Stimulated activated CD4-positive, alpha-beta T cell treated with anti-CD3 and anti-CD28 coated beads, Interleukin-4, amount 100 ng/mL, for 24 hours (primary cell): ENCODE results near the gene PHOX2B.

Source experiments
- DNase-seq: peaks from one replicate; pipeline ENCODE4 v3.0.0-alpha.2; 2020

Gene PHOX2B

GRCh38 chr4:41748571-41749475, at the start of gene PHOX2B:
Gene PHOX2B, minus strand, starts transcription at chr4:41748725. Its CDS starts 115 bp downstream, at chr4:41748610.
- no peak for DNase-seq

DNA sequence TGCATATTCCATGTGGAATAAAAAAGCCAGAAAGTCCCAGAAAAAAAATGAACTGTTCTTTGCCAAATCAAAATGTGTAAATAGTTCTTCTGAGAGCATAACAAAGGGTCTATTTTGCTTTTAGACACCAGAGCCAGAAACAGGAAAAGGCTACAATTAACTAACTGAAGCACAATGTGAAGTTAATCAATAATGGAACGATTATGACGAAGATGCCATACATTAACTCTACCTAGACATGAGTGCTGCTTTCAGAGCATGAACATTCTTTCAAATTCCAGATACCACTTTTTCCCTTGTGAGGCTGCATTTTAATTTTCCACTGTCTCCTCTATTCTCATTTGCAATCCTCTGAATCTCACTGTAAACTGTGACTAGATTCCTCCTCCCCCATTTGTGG, 48.7 kb upstream of the PHOX2B start:
- no peak for DNase-seq

GRCh38 chr4:41796545-41797210, 48.2 kb upstream of the PHOX2B start:
- DNase-seq: no peak

DNA sequence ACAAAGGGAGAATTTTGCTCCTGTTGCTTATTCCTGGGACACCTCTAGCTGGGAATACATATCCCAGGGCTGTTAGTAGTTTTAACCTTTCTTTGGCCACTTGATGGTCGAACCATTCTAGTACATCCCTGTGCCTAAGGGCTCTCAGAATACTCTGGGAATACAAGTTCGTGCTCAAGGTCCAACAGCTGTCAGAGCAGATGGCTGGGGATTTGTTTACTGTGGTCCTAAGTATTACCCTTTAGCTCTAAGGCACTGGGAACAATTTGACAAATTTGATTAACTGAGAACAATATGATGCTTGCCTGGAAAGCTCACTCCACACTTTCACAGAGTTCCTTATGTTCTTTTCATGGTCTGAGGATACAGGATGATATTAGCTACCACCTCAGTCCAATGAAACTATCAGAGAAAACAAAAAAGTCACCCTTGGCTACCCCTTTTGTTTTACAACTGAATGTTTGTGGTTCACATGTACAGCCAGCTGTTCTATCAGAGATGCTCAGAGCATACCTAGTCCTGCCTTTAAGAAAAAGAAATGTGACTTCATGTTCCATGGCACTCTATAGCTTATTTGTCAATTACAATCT, 47.4 kb upstream of the PHOX2B start:
- DNase-seq: no peak

DNA sequence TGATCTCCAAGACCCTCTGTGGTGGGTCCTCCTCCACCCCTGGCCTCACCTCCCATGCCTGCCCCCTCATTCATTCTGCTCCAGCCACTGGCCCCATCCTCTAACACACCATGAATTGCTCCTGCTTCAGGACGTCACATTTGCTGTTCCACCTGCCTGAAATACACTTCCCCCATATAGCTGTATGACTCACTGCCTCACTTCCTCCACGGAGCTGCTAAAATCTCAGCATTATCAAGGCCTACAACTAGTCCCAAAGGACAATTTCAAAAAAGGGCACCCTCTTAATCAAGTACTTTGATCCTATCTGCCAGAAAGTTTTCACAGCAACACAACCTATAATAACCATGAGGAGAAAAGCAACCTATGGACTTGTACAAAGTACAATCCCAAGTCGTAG, 43.6 kb upstream of the PHOX2B start:
- DNase-seq: no peak

GRCh38 chr4:41791557-41791956, 43.0 kb upstream of the PHOX2B start:
- DNase-seq: no peak

DNA sequence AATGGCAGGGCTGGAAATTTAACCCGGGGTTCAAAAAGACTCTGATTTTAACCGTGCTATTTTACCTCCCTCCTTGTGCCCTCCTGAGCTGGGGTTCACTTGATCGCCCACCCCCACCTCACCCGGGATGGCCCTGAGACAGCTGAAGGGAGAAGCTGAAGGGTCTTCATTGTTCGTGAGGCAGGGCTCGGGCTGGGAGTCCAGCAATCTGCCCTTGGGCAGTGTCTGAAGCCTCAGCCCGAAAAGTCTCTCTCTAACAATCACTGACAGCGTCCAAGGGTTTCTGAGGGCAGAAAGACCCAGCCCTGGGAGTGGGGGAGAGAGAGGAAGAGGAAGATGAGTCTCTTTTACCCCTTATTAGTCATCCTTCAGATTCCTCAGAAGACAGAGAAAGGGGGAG, 39.4 kb upstream of the PHOX2B start:
- no peak for DNase-seq

DNA sequence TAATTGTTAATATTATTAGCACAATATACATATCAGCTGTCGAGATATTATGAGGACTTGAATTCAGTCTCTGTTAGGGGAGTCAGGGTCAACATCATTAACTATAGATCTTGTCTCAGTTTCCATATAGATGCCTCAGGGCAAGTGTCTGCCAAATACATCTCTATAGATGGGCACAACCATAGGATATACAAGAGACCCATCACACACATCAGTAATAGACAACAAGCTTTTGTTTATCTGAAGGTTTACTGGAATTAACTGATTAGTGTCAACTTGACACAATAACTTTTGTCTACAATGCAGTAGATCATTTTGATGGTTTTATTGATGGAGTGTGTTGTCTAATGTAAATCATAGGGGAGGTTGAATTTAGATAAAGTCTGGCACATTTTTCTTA, 37.1 kb upstream of the PHOX2B start:
- DNase-seq: no peak

- no peak for DNase-seq
Observed at GRCh38 chr4:41784191-41784979, 35.9 kb upstream of the PHOX2B start.

DNA sequence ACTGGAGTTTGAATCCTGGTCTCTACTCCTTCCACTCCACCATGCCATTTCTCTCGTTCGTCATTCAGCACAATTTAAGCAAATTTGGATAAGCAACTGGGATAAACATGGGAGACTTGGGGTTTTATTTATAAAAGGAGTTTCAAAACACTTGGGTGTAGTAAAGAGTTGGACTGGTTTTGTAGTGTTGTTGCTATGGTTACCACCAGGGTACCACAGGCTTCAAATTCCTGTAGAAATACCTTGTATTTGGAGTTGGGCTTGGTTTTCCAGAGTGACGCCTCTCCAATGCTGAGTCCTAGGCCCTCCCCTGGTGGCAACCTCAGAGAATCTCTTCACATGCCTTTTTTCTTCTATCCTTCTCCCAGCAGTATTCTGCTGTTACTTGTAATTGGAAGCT, 27.9 kb upstream of the PHOX2B start:
- DNase-seq: no peak

- no peak for DNase-seq
Observed at GRCh38 chr4:41763729-41764128, 15.2 kb upstream of the PHOX2B start.

DNA sequence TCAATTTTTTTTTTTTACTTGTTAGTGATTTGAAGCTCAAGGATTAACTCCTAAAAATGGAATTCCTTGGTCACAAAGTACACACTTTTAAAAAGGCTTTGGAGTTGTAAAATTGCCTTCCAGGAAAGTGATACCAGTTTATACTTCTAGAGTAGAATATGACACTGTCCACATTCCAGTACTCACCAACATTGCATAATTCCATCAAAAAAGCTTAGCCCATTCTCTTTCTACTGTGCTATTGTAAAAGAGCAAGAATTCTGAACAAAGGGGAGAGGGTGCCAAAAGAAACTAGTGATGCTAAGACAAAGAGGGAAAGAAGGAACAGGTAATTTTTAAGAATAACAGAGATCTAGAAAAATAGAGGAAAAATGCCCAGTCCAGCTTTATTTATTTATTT, 10.4 kb upstream of the PHOX2B start:
- DNase-seq: no peak

DNA sequence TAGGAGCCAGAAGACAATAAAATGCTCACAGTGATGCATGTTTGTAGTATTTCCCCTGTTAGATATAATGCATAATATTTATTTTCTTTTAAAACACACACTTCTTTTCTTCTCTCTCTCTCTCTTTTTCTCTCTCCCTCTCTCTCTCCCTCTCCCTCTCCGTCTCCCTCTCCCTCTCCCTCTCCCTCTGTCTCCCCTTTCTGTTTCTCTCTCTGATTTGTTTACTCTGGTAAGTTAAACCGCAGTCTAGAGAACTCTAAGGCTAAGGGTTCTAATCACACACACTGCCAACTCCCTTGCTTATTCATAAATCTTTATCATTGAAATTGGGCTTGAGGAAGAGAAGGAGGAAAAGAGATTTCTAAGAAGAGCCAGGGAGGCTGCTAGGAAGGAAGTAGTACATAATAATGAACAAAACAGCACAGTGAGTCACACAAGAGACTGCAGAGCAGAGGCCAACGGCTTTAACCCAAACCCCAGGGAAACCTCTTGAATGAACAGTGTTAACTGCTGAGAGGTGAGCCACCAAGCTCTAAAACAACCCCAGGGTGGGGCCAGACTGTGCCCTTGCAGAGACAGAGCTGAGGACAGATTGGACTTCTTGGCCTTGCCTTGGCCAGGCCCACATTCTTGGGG, 9.1 kb upstream of the PHOX2B start:
- no peak for DNase-seq

- no peak for DNase-seq
Observed at GRCh38 chr4:41753942-41754341, 5.4 kb upstream of the PHOX2B start.

DNA sequence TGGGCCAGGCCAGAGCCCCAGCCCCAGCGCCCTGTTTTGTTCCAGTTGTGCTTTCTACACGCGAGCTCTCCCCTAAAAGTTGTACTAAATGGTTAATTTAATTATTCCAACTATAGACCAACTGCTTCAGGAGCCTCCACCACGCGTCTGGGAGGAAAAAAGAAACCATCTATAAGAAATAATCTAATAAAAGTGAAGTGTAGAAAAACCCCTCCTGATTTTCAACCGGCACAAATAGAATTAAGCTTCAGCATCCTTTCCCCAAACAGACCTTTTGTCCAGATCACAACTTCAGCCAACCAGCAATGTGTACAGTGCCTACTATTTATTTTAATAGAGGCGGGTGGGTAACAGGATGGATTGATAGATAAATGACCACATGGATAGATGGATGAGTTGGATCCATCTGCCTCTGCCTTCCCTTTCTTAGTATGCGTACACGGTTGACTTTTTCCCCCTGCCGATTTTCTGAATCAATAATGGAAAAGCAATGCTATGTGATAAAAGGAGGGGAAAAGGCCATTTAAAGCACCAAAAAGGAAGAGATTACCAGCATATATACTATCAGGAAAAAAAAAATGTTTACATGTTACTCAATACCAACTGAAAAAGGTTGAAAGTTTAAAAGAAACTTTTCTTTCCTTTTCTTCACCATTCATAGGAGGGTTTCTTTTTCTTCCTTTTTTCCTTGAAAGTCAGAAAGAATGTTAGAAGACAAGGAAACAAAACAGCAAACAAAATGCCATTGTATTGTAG, 3.7 kb upstream of the PHOX2B start:
- DNase-seq: no peak

DNA sequence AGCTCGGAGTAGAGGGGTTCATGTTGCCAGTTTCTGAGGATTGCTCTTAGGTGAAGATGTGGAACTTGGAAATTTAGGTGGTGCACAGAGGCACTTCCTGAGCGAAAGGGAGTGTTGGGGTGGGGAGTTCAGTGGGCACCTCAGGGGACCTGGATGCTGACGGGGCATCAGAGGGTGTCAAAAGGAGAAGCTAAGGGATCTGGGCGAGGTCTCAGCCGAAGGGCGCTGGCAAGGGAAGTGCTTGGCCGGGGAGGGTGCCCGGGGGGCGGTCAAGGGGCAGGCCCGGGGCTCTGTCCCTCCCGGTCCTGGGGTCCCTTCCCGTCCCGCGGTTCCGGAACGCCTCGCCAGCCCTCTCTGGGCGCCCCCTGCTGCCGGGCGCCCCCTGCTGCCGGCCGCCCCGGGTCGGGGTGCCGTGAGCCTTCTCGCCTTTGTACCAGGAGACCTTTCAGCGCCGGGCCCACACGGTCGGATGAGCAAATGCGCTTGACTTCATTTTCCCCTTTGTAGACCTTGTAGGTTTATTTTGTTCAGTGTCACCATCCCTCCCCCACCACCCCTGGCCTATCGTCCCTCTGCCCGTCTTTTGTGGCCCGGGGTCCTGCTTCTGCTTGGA, 3.0 kb upstream of the PHOX2B start:
- no peak for DNase-seq

DNA sequence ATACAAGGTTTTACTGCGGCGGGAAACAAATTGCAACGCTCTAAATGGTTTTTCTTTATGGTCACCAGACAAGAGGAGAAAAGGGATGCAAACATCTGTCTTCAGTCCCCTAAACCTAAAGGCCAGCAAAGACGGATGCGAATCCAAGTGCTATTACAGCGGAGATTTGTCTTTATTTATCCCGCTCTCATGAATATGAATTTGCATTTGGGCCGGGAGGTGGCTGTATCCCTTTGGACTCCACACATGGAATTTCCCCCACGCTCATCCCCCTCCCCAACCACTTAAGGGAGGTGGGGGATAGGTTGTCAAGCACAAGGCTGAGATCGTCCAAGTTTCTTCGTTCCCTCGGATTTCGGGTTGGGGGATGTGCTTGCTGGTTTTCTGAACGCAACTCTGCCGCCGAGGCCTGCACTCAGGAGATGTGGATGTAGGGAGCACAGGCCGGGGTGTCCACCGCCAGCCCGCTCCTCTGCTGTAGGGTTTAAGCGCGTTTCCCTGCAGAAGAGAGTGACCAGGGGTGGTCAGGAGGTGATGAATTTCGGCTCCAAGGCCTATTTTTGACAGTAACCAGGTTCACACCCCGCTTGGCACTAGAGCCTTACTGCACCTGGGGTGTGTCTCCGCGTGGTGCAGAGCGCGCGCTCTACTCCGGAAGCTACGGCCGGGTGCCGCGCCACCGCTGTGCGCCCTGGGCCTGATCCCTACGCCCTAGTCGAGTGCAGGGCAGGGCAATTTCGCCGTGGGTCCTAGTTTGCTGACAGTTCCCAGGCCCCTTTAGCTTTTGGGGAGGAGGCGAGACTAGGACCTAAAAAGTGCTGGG, 2.3 kb upstream of the PHOX2B start:
- no peak for DNase-seq

DNA sequence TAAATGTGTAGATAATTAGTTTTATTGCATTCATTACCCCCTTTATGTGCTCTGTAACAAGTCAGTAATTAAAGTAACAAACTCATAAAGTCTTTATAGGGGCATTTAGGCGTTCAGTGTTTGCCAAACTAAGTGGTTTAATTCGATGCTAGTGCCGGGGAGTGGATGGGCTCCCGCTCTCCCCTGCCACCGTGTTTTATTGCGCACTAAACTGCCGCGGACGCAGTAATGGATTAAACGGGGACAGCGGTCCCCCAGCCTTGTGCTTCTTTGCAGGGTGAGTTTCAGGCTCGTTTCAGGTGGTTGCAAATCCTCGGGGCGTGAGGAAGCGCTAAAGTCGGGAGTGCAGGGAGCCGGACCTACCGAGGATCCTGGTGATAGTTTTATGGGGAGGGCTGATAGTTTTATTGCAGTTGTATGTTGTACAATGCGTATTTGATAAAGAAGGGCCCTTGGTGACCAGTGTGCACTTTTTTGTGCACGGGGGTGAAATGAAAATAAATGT, 1.6 kb upstream of the PHOX2B start:
- DNase-seq: no peak

DNA sequence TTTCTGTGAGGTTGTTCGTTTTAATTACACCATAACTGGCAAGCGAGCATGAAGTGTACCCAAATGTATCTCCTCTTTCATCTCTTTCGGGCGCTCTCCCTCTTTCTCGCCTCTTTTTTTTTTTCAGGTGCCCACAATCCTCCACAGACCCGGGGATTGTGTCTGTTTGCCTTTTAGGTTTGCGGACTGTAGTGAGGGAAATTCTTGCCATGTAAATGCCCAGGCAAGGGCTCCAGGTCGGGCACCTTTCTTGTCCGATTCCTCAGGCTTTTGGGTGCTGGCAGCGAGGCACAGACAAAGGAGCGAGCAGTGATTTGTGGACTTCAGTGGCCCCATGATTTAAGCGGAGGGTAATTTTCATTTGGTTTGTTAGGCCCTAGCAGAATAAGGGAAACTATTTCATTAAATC, 1.1 kb upstream of the PHOX2B start:
- no peak for DNase-seq

- no peak for DNase-seq
Observed at GRCh38 chr4:41748074-41748570, 403 bp downstream of the PHOX2B start.
